Mucosa of rectum (tissue), 2 donors: ENCODE data around the gene FUZ.

ENCODE experiments used
- H3K27ac ChIP-seq, 2 donors: one replicate each; pipeline ENCODE4 v1.7.0; 2013; ENCODE audit warnings: inconsistent platforms in 2 of 2, low read depth in 2 of 2, low read length in 2 of 2
- H3K27me3 ChIP-seq, 2 donors: one replicate each; pipeline ENCODE4 v1.7.0; 2013; ENCODE audit warnings: low read length in 2 of 2; ENCODE audit not compliant: control insufficient read depth in 2 of 2, insufficient read depth in 2 of 2
- H3K36me3 ChIP-seq, 2 donors: one replicate each; pipeline ENCODE4 v1.7.0; 2013; ENCODE audit warnings: low read length in 2 of 2; ENCODE audit not compliant: control insufficient read depth in 2 of 2, insufficient read depth in 2 of 2
- H3K4me1 ChIP-seq, 2 donors: one replicate each; pipeline ENCODE4 v1.7.0; 2013; ENCODE audit warnings: low read length in 2 of 2, mild to moderate bottlenecking in 1 of 2; ENCODE audit not compliant: control insufficient read depth in 2 of 2, insufficient read depth in 2 of 2
- H3K4me3 ChIP-seq, 2 donors: one replicate each; pipeline ENCODE4 v1.7.0; 2013; ENCODE audit warnings: low read length in 2 of 2
- H3K9ac ChIP-seq, 2 donors: one replicate each; pipeline ENCODE4 v1.7.0; 2013; ENCODE audit warnings: low read length in 2 of 2, low read depth in 1 of 2, mild to moderate bottlenecking in 1 of 2
- H3K9me3 ChIP-seq, 2 donors: one replicate each; pipeline ENCODE4 v1.7.0; 2013; ENCODE audit warnings: low read length in 2 of 2; ENCODE audit not compliant: control insufficient read depth in 2 of 2
- donor health status: healthy.
- donor health status: Normal muscosa, but diverticular disease.

Gene FUZ

DNA sequence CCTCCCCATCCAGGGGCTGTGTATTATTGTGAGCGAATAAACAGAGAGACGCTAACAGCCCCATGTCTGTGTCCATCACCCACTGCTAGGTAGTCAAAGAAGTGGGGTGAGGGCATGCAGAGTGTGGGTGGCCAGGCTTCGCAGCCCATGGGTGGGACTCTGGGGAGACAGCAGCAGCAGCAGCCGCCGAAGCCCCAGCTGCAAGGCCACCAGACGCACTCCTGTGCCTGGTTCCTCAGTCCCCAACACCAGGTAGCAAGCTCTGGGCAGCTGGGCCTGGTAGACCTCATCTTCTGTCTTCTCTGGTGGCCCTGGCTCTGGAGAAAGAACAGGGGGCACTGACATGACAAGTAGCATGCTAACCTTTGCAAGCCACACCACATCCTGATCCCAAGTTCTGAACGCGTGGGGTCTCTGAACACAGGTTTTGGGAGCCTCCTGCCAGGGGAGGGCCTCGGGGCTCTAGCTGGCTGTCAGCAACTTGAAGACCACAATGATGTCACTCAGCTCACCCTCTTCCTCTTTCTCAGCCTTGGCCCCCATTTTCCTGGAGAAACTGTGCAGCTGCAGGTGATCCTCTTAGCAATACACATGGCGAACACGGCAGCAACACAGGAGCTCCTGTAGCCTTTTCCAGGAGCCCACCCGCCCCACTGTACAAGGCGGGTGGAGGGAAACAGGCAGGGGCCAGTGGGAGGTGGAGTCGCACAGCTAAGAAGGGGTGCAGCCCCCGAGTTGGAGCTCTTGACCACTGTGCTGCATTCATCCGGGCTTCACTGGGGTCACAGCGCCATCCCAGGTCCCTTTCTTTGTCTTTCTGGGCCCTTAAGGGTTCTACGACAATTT is 5.8 kb downstream of the FUZ start:
- peaks cover 10% of the 10 kb centered on the region in 2 donors for H3K4me1 ChIP-seq
- H3K36me3 ChIP-seq = peaks cover 11 to 13% of the 10 kb centered on the region in 2 donors
- H3K27me3 ChIP-seq = no peaks in the 10 kb centered on the region
- H3K27ac ChIP-seq = no peak overlapping the region
- H3K9ac ChIP-seq = no peak overlapping the region
- no peak overlapping the region for H3K4me3 ChIP-seq
- no peaks in the 10 kb centered on the region for H3K9me3 ChIP-seq

- Histone ChIP-seq H3K4me3 (no peak overlapping the region), H3K9ac (no peak overlapping the region), H3K9me3 (no peaks in the 10 kb centered on the region), H3K4me1 (peaks cover 10% of the 10 kb centered on the region in 2 donors), H3K36me3 (peaks cover 11 to 15% of the 10 kb centered on the region in 2 donors), H3K27ac (no peak overlapping the region), H3K27me3 (no peaks in the 10 kb centered on the region)
Observed at GRCh38 chr19:49806620-49806959, 6.5 kb downstream of the FUZ start.

GRCh38 chr19:49805822-49806619 is 7.1 kb downstream of the FUZ start:
- H3K27ac ChIP-seq = no peak overlapping the region

DNA sequence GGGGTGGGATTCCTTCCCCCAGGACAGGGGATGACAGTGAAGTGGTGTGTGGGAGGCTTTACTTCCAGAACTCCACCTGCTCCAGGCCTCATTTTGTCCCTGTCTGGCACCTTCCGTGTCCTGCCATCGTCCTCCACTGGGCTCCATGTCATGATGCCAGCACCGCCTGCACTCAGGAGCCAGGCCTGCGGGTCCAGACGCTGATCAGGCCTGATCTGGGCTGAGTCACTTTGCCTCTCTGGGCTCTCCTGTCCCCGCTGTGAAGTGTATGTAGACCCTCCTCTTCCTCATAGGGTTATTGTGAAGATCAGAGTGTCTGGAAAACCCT is 9.6 kb downstream of the FUZ start:
- Histone ChIP-seq H3K27me3 (no peaks in the 10 kb centered on the region), H3K36me3 (peaks cover 27% of the 10 kb centered on the region in 2 donors), H3K9ac (no peak overlapping the region)

More at GRCh38 chr19:49805822-49806619, 7.1 kb downstream of the FUZ start:
- H3K9ac ChIP-seq = no peak overlapping the region
- no peaks in the 10 kb centered on the region for H3K9me3 ChIP-seq
- peaks cover 11 to 15% of the 10 kb centered on the region in 2 donors for H3K36me3 ChIP-seq
- H3K27me3 ChIP-seq = no peaks in the 10 kb centered on the region
- H3K4me3 ChIP-seq = no peak overlapping the region
- peaks cover 10% of the 10 kb centered on the region in 2 donors for H3K4me1 ChIP-seq

GRCh38 chr19:49802836-49803528 is 10.1 kb downstream of the FUZ start:
- Histone ChIP-seq H3K27ac (no peak overlapping the region), H3K4me3 (peak overlapping the region; percentile 42 to 55), H3K36me3 (peaks cover 32% of the 10 kb centered on the region in 2 donors), H3K9me3 (no peaks in the 10 kb centered on the region), H3K9ac (no peak overlapping the region), H3K4me1 (peaks cover 0 to 3% of the 10 kb centered on the region in 2 donors), H3K27me3 (no peaks in the 10 kb centered on the region)

More for the DNA sequence above, 9.6 kb downstream of the FUZ start:
- no peak overlapping the region for H3K4me3 ChIP-seq
- H3K9me3 ChIP-seq = no peaks in the 10 kb centered on the region
- peaks cover 0 to 3% of the 10 kb centered on the region in 2 donors for H3K4me1 ChIP-seq
- H3K27ac ChIP-seq = no peak overlapping the region

DNA sequence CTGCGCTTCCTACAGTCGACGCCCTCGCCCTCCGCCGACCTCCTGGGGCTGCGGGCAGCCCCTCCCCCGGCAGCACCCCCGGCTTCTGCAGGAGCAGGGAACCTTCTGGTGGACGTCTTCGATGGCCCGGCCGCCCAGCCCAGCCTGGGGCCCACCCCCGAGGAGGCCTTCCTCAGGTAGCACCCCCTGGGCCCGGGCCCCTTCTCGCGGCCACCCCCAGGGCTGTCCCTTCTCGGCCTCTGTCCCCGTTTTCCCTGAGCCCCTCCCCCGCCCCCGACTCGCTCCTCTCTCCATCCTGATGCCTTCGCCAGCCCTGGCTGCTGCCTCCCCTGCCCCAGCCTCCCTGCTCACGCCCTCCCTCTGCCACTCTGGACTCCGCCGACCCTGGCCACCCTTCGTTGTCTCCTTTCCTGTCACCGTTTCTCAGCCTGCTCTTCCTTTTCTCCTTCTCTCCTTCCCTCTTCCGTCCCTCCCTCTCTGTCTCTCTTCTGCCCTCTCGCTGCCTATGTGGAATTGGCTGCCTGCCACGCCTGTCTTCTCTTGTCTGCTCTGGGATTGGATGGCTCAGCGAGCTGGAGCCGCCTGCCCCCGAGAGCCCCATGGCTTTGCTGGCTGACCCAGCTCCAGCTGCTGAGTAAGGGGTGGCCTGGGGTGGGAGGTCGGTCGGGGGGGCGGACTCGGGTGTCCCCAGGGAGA is 11.0 kb downstream of the FUZ start:
- Histone ChIP-seq H3K4me3 (peak overlapping the region; percentile 49 to 67), H3K36me3 (peaks cover 36% of the 10 kb centered on the region in 2 donors)

GRCh38 chr19:49801401-49801888 is 11.6 kb downstream of the FUZ start:
- Histone ChIP-seq H3K27ac (no peak overlapping the region), H3K9me3 (no peaks in the 10 kb centered on the region), H3K27me3 (no peaks in the 10 kb centered on the region), H3K36me3 (peaks cover 43% of the 10 kb centered on the region in 2 donors), H3K4me3 (peak overlapping the region; percentile 31 to 49), H3K9ac (peak overlapping the region in 1 of 2 donors; percentile 15), H3K4me1 (peaks cover 0 to 3% of the 10 kb centered on the region in 2 donors)

More for the DNA sequence above, 11.0 kb downstream of the FUZ start:
- Histone ChIP-seq H3K9ac (peak overlapping the region in 1 of 2 donors; percentile 19), H3K4me1 (peaks cover 0 to 3% of the 10 kb centered on the region in 2 donors), H3K27me3 (no peaks in the 10 kb centered on the region), H3K9me3 (no peaks in the 10 kb centered on the region), H3K27ac (peak overlapping the region in 1 of 2 donors; percentile 56)

GRCh38 chr19:49800771-49801170 is 12.3 kb downstream of the FUZ start:
- H3K27ac ChIP-seq = no peak overlapping the region

DNA sequence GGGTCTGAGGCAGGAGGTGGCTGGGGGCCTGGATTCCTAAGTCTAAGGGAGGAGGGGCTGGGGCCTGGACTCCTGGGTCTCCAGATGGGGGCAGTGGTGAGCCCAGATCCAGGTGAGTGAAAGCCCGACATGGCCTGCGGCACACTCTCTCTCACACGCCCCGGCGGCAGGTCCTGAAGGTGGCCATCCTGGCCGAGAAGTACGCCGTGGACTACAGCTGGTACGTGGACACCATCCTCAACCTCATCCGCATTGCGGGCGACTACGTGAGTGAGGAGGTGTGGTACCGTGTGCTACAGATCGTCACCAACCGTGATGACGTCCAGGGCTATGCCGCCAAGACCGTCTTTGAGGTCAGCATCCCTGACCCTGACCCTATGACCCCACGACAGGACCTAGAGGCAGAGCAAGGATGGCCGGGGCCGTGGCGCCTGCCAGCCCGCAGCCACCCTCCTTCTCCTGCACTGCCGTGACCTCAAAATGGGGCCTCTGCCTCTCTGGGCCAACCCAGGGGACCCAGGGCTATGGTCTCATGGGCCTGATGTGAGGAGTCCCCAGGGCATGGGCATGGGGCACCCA is 13.2 kb downstream of the FUZ start:
- Histone ChIP-seq H3K36me3 (peaks cover 53 to 56% of the 10 kb centered on the region in 2 donors), H3K9ac (no peak overlapping the region), H3K4me3 (no peak overlapping the region), H3K4me1 (peaks cover 0 to 3% of the 10 kb centered on the region in 2 donors), H3K27ac (no peak overlapping the region), H3K9me3 (no peaks in the 10 kb centered on the region), H3K27me3 (no peaks in the 10 kb centered on the region)

More at GRCh38 chr19:49800771-49801170, 12.3 kb downstream of the FUZ start:
- no peak overlapping the region for H3K9ac ChIP-seq
- H3K4me3 ChIP-seq = no peak overlapping the region
- no peaks in the 10 kb centered on the region for H3K27me3 ChIP-seq
- peaks cover 0 to 3% of the 10 kb centered on the region in 2 donors for H3K4me1 ChIP-seq
- H3K9me3 ChIP-seq = no peaks in the 10 kb centered on the region
- peaks cover 50% of the 10 kb centered on the region in 2 donors for H3K36me3 ChIP-seq
